ENCODE data around the gene SH3BP2. TPM values are rescaled to one million over a fixed set of nuclear protein-coding genes. Genes with fewer than 3 reads are reported as not detected.

Gene SH3BP2
- 27.3 and 28.5 TPM in 2 replicates for total RNA-seq

DNA sequence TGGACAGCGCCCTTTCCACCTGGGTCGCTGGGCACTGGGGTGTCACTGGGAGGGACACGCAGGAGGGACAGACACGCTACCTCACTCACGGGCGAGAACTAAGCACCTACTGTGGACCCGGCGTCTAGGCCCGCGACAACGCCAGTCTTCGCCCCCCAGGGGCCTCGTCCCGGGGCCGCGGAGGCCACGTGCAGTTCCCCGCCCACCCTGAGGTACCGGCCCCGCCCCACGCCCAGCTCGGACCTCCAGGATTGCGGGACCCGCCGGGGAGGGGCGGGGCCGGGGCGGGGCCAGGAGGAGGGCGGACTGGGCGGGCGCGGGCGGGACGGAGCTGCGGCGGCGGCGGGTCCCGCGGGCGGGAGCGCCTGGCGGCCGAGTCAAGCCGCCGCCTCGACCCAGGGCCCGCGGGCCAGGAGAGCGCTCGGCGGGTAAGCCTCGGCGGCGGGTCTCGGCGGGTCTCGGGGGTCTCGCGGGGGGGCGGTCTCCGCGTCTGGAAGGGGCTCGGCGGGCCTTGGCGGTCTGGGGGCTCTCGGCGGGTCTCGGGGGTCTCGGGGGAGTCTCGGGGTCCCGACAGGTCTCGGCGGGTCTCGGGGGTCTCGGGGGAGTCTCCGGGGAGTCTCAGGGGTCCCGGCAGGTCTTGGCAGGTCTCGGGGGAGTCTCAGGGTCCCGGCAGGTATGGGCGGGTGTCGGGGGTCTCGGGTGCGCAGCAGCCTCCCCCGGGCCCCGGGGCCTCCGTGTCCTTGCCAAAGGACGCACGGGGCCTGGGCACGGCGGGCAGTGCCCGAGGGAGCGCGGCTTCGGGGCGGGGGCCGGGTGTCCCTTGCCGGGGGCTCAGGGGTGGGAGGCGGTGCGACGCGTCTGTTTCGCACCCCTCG, at the start of gene SH3BP2:
TSS of gene SH3BP2 (plus strand) at position 375 of the 875 bp plus-strand sequence. CDS start 27,533 bp downstream, outside the sequence.

DNA sequence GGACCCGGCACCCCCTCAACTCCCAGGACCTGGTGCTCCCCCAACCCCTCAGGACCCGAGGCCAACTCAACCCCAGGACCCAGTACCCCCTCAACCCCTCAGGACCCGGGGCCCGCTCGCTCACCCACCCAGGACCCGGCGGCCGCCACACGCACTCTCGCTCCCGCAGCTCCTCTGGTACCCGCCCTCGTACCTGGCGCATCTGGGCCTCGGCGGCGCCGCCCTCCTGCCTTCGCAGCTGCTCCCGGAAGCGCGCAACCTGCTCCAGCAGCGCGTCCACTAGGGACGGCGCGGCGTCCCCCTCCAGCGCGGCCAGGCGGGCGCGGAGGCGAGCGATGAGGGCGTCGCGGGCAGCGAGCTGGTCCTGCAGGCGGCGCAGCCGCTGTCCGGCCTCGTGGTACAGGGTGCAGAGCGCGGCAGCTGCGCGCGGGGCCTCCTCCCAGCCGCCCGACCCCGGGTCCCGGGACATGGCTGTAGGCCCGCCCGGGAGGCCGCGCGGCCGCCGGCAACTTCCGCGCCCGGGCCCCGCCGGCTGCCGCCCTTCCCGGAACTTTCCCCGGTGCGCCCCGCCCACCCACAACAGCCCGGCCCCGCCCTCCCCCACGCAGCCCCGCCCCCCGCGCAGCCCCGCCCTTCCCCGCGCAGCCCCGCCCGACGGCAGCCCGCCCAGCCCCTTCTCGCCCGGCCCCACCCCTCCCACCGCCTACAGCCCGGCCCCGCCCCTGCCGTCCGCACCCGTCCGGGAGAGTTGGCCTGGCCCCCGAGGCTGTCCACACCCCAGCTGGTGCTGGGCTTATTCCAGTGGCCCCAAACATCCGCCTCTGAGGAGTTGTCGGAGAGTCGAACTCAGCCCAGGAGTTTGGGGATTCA, 36.8 kb upstream of the SH3BP2 start, which contains the start of gene TNIP2:
TSS of gene TNIP2 (minus strand) at position 516 of the 870 bp plus-strand sequence. CDS start at position 469, 47 bp downstream.

DNA sequence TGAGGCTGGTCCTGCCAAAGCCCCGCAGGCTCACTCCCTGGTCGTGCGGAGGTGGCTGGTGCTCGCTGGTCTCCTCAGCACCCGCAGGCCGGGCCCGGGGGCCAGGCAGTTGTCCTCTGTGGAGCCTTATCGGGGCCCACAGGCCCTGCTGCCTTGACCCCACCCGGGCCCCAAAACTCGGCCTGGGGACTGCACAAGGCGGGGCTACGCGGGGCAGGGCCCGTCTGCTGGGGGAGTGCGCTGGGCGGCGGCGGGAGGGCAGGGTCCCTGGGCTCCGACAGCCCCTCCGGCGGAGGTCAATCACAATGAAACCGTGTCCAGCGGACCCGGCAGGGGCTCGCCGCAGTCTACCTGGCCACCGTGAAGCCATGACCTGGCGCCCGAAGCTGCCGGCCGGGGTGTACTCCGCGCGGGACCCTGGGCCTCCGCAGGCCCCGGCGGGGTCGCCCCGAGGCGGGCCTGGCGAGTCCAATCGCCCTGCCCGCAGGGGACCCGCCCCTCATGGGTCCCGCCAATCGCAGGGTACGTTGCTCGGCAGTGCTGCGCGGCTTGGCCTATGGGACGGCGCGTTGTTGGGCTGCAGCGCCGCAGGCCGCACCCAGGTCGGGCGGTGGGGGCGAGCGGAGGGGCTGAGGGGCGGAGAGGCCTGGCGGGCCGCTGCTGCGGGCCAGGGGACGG, 50.5 kb downstream of the SH3BP2 start, which contains the start of gene ADD1:
TSS of gene ADD1 (plus strand) at position 582 of the 678 bp plus-strand sequence. CDS start 32,072 bp downstream, outside the sequence.

Other genes with a start within 250 kb of the SH3BP2 start
- 51.8 and 56.1 TPM in 2 replicates for gene TNIP2, start 36.7 kb upstream of the SH3BP2 start, total RNA-seq
- 164 and 215 TPM in 2 replicates for gene ADD1, start 50.8 kb downstream of the SH3BP2 start, total RNA-seq
- gene NOP14, start 170.3 kb downstream of the SH3BP2 start, total RNA-seq, result 14.6 and 16.4 TPM in 2 replicates
- 1.4 and 3.7 TPM in 2 replicates for gene GRK4, start 170.5 kb downstream of the SH3BP2 start, total RNA-seq

Data from pericardium fibroblast (primary cell).